SK-N-SH treated with all-trans-retinoic acid at 6 μM for 48 hours (cell line): Measurements from ENCODE around the gene ZSCAN22.

Experiments
- CSDC2 ChIP-seq: fragments of 250-450 bp; sonication (Bioruptor Pico); IDR thresholded peaks from 2 replicates; pipeline ENCODE4 v1.5.0; 2020; ENCODE audit warnings: mild to moderate bottlenecking, moderate library complexity
- ISL1 ChIP-seq: fragments of 250-450 bp; sonication (Bioruptor Pico); IDR thresholded peaks from 2 replicates; pipeline ENCODE4 v2.1.2; 2022; ENCODE audit warnings: mild to moderate bottlenecking, moderate library complexity
- OSR1 ChIP-seq: fragments of 250-450 bp; sonication (Bioruptor Pico); IDR thresholded peaks from 2 replicates; pipeline ENCODE4 v1.8.0; 2022; ENCODE audit warnings: moderate library complexity, mild to moderate bottlenecking, inconsistent platforms
- PPARA ChIP-seq: fragments of 250-450 bp; sonication (Bioruptor Pico); IDR thresholded peaks from 2 replicates; pipeline ENCODE4 v1.5.0; 2020; ENCODE audit warnings: mild to moderate bottlenecking, borderline replicate concordance
- TOX ChIP-seq: fragments of 250-450 bp; sonication (Bioruptor Pico); IDR thresholded peaks from 2 replicates; pipeline ENCODE4 v1.8.0; 2021; ENCODE audit warnings: mild to moderate bottlenecking, moderate library complexity, borderline replicate concordance
- ZFP30 ChIP-seq: fragments of 450-650 bp; formaldehyde crosslinking; IDR thresholded peaks from 2 replicates; pipeline ENCODE4 v1.5.0; 2022; ENCODE audit warnings: mild to moderate bottlenecking, moderate library complexity

- TF ChIP-seq ZFP30 (CRISPR knock-in tag) = no peak
- no peak for TF ChIP-seq PPARA
- no peak for TF ChIP-seq OSR1 (CRISPR knock-in tag)
- TF ChIP-seq ISL1 (CRISPR knock-in tag) = no peak
- TF ChIP-seq TOX (CRISPR knock-in tag) = no peak
- TF ChIP-seq CSDC2 (CRISPR knock-in tag) = no peak
Observed at GRCh38 chr19:58356766-58357480, 30.1 kb downstream of the ZSCAN22 start.
